A549 treated with RU486 at 1 μM for 4 hours (cell line): ENCODE measurements around the gene TMEM237. TPM values are rescaled to one million over a fixed set of nuclear protein-coding genes. Genes with fewer than 3 reads are reported as not detected.

Experiments
- total RNA-seq: library from RNA; stranded (reverse); fragments of 200-300 nt; extraction: Qiagen RNA extraction; gene quantifications from 5 replicates; pipeline ENCODE4 v1.2.3, GENCODE V29; 2022; ENCODE audit warnings: low read depth

The TMEM237 gene
- total RNA-seq = 15.7 to 20.3 TPM (median 19.6 TPM) in 5 replicates

GRCh38 chr2:201643216-201643890 lies at the start of gene TMEM237:
TMEM237 (minus strand) TSS chr2:201643503; CDS start chr2:201643400, 103 bp downstream.

Other genes starting within 250 kb of the TMEM237 start
- gene TRAK2, start 192.0 kb downstream of the TMEM237 start, total RNA-seq = 8.9 to 14.4 TPM (median 13.2 TPM) in 5 replicates
- gene STRADB, start 191.8 kb downstream of the TMEM237 start, total RNA-seq = 19.8 to 26.6 TPM (median 26.1 TPM) in 5 replicates
- gene MPP4, start 55.1 kb upstream of the TMEM237 start, total RNA-seq = 0.23 TPM in 1 of 5 replicates, not detected in the others
- gene ALS2, start 137.4 kb upstream of the TMEM237 start, total RNA-seq = 8.3 to 13.6 TPM (median 12.1 TPM) in 5 replicates
- not detected in 5 replicates for gene CDK15, start 163.0 kb upstream of the TMEM237 start, total RNA-seq